ENCODE measurements around the gene HTD2.

HTD2 gene

GRCh38 chr3:58292866-58293265 is 13.5 kb upstream of the HTD2 start:
- no peak for DNase-seq (ENCODE audit: low read depth)

GRCh38 chr3:58293516-58293915 is 12.8 kb upstream of the HTD2 start:
- no peak for DNase-seq (ENCODE audit: low read depth)

- DNase-seq (ENCODE audit: low read depth), result no peak
Measured at GRCh38 chr3:58296269-58296668, 10.1 kb upstream of the HTD2 start.

GRCh38 chr3:58296843-58297242 is 9.5 kb upstream of the HTD2 start:
- DNase-seq (ENCODE audit: low read depth), result no peak

GRCh38 chr3:58298190-58298589 is 8.1 kb upstream of the HTD2 start:
- no peak for DNase-seq (ENCODE audit: low read depth)

GRCh38 chr3:58299075-58299474 is 7.2 kb upstream of the HTD2 start:
- no peak for DNase-seq (ENCODE audit: low read depth)

GRCh38 chr3:58299839-58300516 is 6.3 kb upstream of the HTD2 start:
- DNase-seq (ENCODE audit: low read depth), result peak; percentile 32

GRCh38 chr3:58307639-58308215 is 1.4 kb downstream of the HTD2 start:
- DNase-seq (ENCODE audit: low read depth), result peak; percentile 70

- no peak for DNase-seq (ENCODE audit: low read depth)
Measured at GRCh38 chr3:58308728-58309127, 2.4 kb downstream of the HTD2 start.

GRCh38 chr3:58317811-58318210 is 11.5 kb downstream of the HTD2 start:
- DNase-seq (ENCODE audit: low read depth), result no peak

GRCh38 chr3:58321791-58322190 is 15.5 kb downstream of the HTD2 start:
- no peak for DNase-seq (ENCODE audit: low read depth)

- DNase-seq (ENCODE audit: low read depth), result no peak
Measured at GRCh38 chr3:58322793-58323192, 16.5 kb downstream of the HTD2 start.

- no peak for DNase-seq (ENCODE audit: low read depth)
Measured at GRCh38 chr3:58323529-58324390, 17.4 kb downstream of the HTD2 start.

- no peak for DNase-seq (ENCODE audit: low read depth)
Measured at GRCh38 chr3:58324391-58325390, 18.4 kb downstream of the HTD2 start.

GRCh38 chr3:58325525-58325992 is 19.2 kb downstream of the HTD2 start:
- no peak for DNase-seq (ENCODE audit: low read depth)

- no peak for DNase-seq (ENCODE audit: low read depth)
Measured at GRCh38 chr3:58326267-58326900, 20.1 kb downstream of the HTD2 start.

- no peak for DNase-seq (ENCODE audit: low read depth)
Measured at GRCh38 chr3:58329150-58329921, 23.0 kb downstream of the HTD2 start.

GRCh38 chr3:58329922-58330413 is 23.6 kb downstream of the HTD2 start:
- DNase-seq (ENCODE audit: low read depth), result no peak

GRCh38 chr3:58331593-58332152 is 25.4 kb downstream of the HTD2 start:
- DNase-seq (ENCODE audit: low read depth), result no peak
